Vagina (tissue), 2 donors: Measurements from ENCODE around the gene IP6K1. TPM values are rescaled to one million over a fixed set of nuclear protein-coding genes. Genes with fewer than 3 reads are reported as not detected.
"Not testable (repeated sequence)": the region's sequence is repeated elsewhere in the genome, so short reads cannot be mapped to it uniquely, and the experiment has no call there.

ENCODE experiments used
- DNase-seq, 2 donors: peaks; one replicate each; pipeline ENCODE4 v3.0.0-alpha.2; 2017; ENCODE audit errors: extremely low spot score in 2 of 2
- H3K27ac ChIP-seq: fragments of 200-600 bp; sonication (generic); one replicate; pipeline ENCODE4 v1.5.1; 2019
- H3K27me3 ChIP-seq: fragments of 200-600 bp; sonication (generic); one replicate; pipeline ENCODE4 v1.5.1; 2019
- H3K36me3 ChIP-seq, 2 donors: fragments of 200-600 bp; sonication (generic); one replicate each; pipeline ENCODE4 v1.5.1; 2017 to 2019
- H3K4me1 ChIP-seq: fragments of 200-600 bp; sonication (generic); one replicate; pipeline ENCODE4 v1.5.1; 2019
- H3K4me3 ChIP-seq, 2 donors: fragments of 200-600 bp; sonication (generic); 1 replicate in 1 of 2; 2 replicates in 1 of 2; pipeline ENCODE4 v1.5.1; 2016 to 2019
- H3K9me3 ChIP-seq: fragments of 200-600 bp; sonication (generic); one replicate; pipeline ENCODE4 v1.5.1; 2019
- POLR2A ChIP-seq, 2 donors: fragments of 450-650 bp; IDR thresholded peaks; one replicate each; pipeline ENCODE4 v1.6.1; 2017; ENCODE audit warnings: antibody characterized with exemption in 2 of 2, mild to moderate bottlenecking in 2 of 2, moderate library complexity in 2 of 2
- POLR2AphosphoS5 ChIP-seq, 2 donors: sonication (generic); formaldehyde crosslinking; IDR thresholded peaks; one replicate each; pipeline ENCODE4 v1.9.0; 2017; ENCODE audit warnings: antibody characterized with exemption in 2 of 2, mild to moderate bottlenecking in 2 of 2, low read depth in 1 of 2; ENCODE audit not compliant: insufficient read depth in 1 of 2
- intact Hi-C: fragments of 100-400 bp; cut with DNase I; formaldehyde crosslinking; loops from one replicate; pipeline ENCODE4 v1.15.1; 2023
- total RNA-seq: library from RNA; depleted of rRNA; stranded (reverse); fragments of >200 nt; gene quantifications from one replicate; pipeline ENCODE4 v1.2.3, GENCODE V29; 2016
- TF ChIP-seq, protein P1 (sequence below), 3 experiments: fragments of 450-650 bp in 2 of 3; fragments of 200-600 bp in 1 of 3; sonication (generic) in 1 of 3; IDR thresholded peaks; one replicate each; pipeline ENCODE4 v1.5.1; 2017 to 2019; ENCODE audit warnings: antibody characterized with exemption in 3 of 3, mild to moderate bottlenecking in 2 of 3, moderate library complexity in 2 of 3

Gene IP6K1
- total RNA-seq, 1 donor from 2014 or later: 46.2 TPM

DNA sequence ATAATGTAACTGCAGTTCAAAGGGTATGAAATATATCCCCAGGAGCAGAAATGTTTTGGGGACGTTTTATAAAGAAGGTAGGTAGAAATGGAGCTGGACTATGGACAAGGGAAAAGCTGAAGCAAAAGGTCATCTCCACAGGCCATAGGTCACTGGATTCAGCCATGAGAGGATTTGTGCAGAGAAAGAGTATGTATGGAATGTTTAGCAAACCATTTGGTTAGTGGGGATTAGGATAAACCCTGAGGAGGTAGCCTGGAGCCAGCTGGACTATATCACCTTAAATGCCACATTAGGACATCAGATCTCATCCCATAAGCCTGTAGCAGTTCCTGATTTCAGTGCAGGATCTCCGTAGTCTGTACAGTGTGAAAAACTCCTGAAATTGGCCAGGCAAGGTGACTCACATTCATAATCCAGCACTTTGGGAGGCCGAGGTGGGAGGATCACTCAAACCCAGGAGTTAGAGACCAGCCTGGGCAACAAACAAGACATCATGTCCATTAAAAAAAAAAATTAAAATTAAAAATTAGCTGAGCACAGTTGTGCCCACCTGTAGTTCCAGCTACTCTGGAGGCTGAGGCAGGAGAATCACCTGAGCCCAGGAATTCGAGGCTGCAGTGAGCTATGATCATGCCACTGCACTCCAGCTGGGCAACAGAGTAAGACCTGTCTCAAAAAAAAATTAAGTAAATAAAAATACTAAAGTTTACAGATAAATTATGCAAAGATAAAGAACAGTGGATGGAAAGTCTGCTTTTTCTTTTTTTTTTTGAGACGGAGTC, 4.7 kb downstream of the IP6K1 start:
- H3K4me1 ChIP-seq: peaks cover 65% of the 10 kb centered on the region
- H3K36me3 ChIP-seq: peaks cover 0 to 21% of the 10 kb centered on the region in 2 donors

DNA sequence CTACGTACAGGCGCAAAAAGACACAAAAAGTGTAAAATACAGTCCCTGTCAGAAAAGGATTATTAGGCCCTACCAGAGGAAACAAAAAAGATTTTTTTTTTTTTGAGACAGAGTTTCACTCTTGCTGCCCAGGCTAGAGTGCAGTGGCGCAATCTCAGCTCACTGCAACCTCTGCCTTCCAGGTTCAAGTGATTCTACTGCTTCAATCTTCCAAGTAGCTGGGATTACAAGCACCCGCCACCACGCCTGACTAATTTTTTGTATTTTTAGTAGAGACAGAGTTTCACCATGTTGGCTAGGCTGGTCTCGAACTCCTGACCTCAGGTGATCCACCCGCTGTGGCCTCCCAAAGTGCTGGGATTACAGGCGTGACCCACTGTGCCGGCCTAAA, 5.4 kb downstream of the IP6K1 start:
- DNase-seq, H3K4me3 ChIP-seq, intact Hi-C loops, H3K27ac ChIP-seq, H3K27me3 ChIP-seq, H3K9me3 ChIP-seq: not testable (repeated sequence)
- Histone ChIP-seq H3K4me1 (peaks cover 71% of the 10 kb centered on the region), H3K36me3 (peaks cover 0 to 25% of the 10 kb centered on the region in 2 donors)

More for the DNA sequence above, 4.7 kb downstream of the IP6K1 start:
- intact Hi-C loops: no loop called here
- DNase-seq: no peak
- H3K27me3 ChIP-seq: no peaks in the 10 kb centered on the region
- no peak overlapping the region for H3K4me3 ChIP-seq
- TF ChIP-seq, protein P1, sequence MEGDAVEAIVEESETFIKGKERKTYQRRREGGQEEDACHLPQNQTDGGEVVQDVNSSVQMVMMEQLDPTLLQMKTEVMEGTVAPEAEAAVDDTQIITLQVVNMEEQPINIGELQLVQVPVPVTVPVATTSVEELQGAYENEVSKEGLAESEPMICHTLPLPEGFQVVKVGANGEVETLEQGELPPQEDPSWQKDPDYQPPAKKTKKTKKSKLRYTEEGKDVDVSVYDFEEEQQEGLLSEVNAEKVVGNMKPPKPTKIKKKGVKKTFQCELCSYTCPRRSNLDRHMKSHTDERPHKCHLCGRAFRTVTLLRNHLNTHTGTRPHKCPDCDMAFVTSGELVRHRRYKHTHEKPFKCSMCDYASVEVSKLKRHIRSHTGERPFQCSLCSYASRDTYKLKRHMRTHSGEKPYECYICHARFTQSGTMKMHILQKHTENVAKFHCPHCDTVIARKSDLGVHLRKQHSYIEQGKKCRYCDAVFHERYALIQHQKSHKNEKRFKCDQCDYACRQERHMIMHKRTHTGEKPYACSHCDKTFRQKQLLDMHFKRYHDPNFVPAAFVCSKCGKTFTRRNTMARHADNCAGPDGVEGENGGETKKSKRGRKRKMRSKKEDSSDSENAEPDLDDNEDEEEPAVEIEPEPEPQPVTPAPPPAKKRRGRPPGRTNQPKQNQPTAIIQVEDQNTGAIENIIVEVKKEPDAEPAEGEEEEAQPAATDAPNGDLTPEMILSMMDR (IDR thresholded peaks at IDR 0.05): no peak
- no peak for TF ChIP-seq POLR2AphosphoS5 (IDR thresholded peaks at IDR 0.05; ENCODE audit: insufficient read depth in 1 of 2, low read depth in 1 of 2)
- TF ChIP-seq POLR2A (IDR thresholded peaks at IDR 0.05): no peak
- no peak overlapping the region for H3K27ac ChIP-seq
- no peaks in the 10 kb centered on the region for H3K9me3 ChIP-seq

DNA sequence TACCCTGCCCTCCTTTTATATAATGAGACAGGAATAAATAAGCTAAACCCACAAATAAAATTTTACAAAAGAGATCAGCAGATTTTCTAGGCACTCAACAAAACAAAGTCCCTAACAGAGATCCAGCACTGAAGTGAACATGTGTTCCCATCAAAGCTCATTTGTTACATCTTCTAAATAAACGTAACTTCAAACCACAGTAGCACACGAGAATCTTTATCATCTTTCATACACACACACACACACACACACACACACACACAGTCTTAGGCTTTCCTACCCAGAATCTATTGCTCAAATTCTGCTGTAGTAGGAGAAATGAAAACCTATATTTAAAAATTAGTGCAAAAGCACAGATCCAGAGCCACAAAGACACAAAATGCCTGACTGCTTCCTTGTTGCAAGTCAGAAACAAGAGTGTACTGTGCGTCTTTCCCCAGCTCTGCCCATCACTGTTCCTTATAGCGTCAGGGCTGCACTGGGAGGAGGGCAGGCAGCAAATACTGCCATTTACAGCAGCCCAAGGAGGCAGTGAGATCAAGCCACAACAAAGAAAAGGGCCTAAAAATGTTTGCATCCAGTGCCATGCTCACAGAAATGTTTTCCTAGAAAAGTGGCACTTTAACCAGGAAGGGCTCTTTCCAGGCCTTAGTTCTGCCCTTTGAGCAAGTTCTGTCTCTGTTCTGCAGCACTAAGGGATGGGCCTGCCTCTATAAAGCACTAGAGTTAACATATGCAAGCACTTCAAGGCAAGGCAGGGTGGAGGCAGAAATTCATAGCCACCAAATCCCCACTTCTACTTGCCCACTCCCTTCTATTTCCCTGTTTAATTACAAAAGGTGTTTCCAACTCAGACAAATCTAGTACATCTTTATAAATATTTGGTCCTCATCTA, 6.0 kb downstream of the IP6K1 start:
- no peaks in the 10 kb centered on the region for H3K9me3 ChIP-seq
- DNase-seq: no peak
- no peaks in the 10 kb centered on the region for H3K27me3 ChIP-seq
- peaks cover 74% of the 10 kb centered on the region for H3K4me1 ChIP-seq
- TF ChIP-seq, protein P1 (IDR thresholded peaks at IDR 0.05): no peak
- no peak for TF ChIP-seq POLR2A (IDR thresholded peaks at IDR 0.05)
- TF ChIP-seq POLR2AphosphoS5 (IDR thresholded peaks at IDR 0.05; ENCODE audit: insufficient read depth in 1 of 2, low read depth in 1 of 2): no peak
- no peak overlapping the region for H3K4me3 ChIP-seq
- no peak overlapping the region for H3K27ac ChIP-seq
- H3K36me3 ChIP-seq: peaks cover 0 to 25% of the 10 kb centered on the region in 2 donors
- intact Hi-C loops: no loop called here

DNA sequence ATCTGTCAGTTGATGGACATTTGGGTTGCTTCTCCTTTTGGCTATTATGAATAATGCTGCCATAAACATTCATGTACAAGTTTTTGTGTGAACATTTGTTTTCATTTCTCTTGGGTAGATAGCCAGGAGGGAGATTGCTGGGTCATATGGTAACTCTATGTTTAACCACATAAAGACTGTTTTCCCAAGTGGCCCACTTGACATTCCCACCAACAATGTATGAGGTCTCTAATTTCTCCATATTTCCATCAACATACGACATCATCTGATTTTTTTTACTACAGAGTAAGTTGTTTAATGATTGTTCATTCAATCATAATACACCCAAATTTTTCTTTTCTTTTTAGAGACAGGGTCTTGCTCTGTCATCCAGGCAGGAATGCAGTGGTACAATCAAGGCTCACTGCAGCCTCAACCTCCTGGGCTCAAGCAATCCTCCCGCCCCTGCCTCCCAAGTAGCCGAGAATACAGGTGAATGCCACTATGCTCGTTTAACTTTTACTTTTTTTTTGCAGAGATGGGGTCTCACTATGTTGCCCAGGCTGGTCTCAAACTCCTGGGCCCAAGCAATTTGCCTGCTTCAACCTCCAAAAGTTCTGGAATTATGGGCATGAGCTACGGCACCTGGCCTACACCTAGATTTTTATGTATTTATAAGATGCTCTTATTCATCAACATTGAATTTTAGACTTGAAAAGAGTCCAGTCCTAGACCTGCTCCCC, 6.8 kb downstream of the IP6K1 start:
- H3K4me1 ChIP-seq: peaks cover 70% of the 10 kb centered on the region
- no peak overlapping the region for H3K27ac ChIP-seq
- H3K9me3 ChIP-seq: no peaks in the 10 kb centered on the region
- no peak for DNase-seq
- intact Hi-C loops: no loop called here
- H3K27me3 ChIP-seq: no peaks in the 10 kb centered on the region
- H3K36me3 ChIP-seq: peaks cover 0 to 25% of the 10 kb centered on the region in 2 donors
- TF ChIP-seq POLR2A (IDR thresholded peaks at IDR 0.05) (no peak), POLR2AphosphoS5 (IDR thresholded peaks at IDR 0.05; ENCODE audit: insufficient read depth in 1 of 2, low read depth in 1 of 2) (no peak)
- TF ChIP-seq, protein P1 (IDR thresholded peaks at IDR 0.05): no peak
- no peak overlapping the region for H3K4me3 ChIP-seq

DNA sequence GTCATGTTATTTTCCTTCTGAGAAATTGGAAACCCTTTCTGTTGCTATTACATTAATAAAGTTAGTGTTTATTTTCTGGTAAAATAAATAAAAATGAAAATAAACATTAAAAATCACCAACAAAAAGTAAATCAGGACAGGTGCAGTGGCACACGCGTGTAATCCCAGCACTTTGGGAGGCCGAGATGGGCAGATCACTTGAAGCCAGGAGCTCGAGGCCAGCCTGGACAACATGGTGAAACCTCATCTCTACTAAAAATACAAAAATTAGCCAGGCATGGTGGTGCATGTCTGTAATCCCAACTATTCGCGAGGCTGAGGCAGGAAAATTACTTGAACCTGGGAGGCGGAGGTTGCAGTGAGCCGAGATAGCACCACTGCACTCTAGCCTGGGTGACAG, 10.2 kb downstream of the IP6K1 start:
- H3K9me3 ChIP-seq, H3K27ac ChIP-seq, H3K27me3 ChIP-seq, H3K4me3 ChIP-seq, intact Hi-C loops, DNase-seq: not testable (repeated sequence)
- Histone ChIP-seq H3K36me3 (peaks cover 0 to 21% of the 10 kb centered on the region in 2 donors), H3K4me1 (peaks cover 50% of the 10 kb centered on the region)
